ENCODE results near the gene TNFAIP8L3. TPM values are rescaled to one million over a fixed set of nuclear protein-coding genes. Genes with fewer than 3 reads are reported as not detected.

The TNFAIP8L3 gene
- total and polyA plus RNA-seq, 9 of the 15 experiments (the other 6 are each of a cell fraction or from before 2014, with no cell fraction given) = 0.13 TPM; not detected in 8

- DNase-seq (ENCODE audit: extremely low read depth in 1 of 4, low spot score in 3 of 4) = no peak
- peaks cover 0 to 4% of the 10 kb centered on the region in 2 experiments; a peak in 1 of 5 replicates for H3K27me3 ChIP-seq (ENCODE audit: control insufficient read depth in 2 of 2, insufficient read depth in 2 of 2, low read length in 2 of 2)
- FAIRE-seq = no peak
- in situ Hi-C loops (cut with MboI) = no loop called here
- H2AFZ ChIP-seq (ENCODE audit: low read depth, low read length) = no peak overlapping the region
- H3K9me1 ChIP-seq (ENCODE audit: control insufficient read depth, insufficient read depth, low read length) = no peaks in the 10 kb centered on the region
- no peak overlapping the region for H3K4me3 ChIP-seq
- peaks cover 2 to 5% of the 10 kb centered on the region in 2 experiments; a peak in 2 of 5 replicates for H3K4me1 ChIP-seq (replicated peaks in 1 of 2; ENCODE audit: control insufficient read depth in 2 of 2, insufficient read depth in 2 of 2, low read length in 2 of 2)
- ChIA-PET CTCF (ENCODE audit: low intra/inter-chr PET ratio) (no interaction called here), POLR2A (interaction anchor here (0.6 kb wide), 1 partner anchor 339 kb away, joined by 4 read pairs; no protein-coding TSS in a partner anchor)
- no peaks in the 10 kb centered on the region for H3K79me2 ChIP-seq (ENCODE audit: control insufficient read depth, insufficient read depth, low read length)
- no peaks in the 10 kb centered on the region for H3K36me3 ChIP-seq (ENCODE audit: control insufficient read depth, insufficient read depth, low read length)
- no peaks in the 10 kb centered on the region for H4K20me1 ChIP-seq (replicated peaks; ENCODE audit: control insufficient read depth, insufficient read depth, low read length)
- no peak for ATAC-seq
- no peak overlapping the region for H3K4me2 ChIP-seq (ENCODE audit: insufficient read depth, low read length)
- no peaks in the 10 kb centered on the region for H3K9me3 ChIP-seq (replicated peaks; ENCODE audit: control insufficient read depth, insufficient read depth, low read depth, low read length)
- no TSS peak for BruUV-seq (replicated peaks)
- intact Hi-C loops (cut with micrococcal nuclease) = no loop called here
- no peak overlapping the region for H3K9ac ChIP-seq (ENCODE audit: insufficient read depth in 1 of 2, low read depth in 2 of 2, low read length in 2 of 2)
- TF ChIP-seq SOX6 (IDR thresholded peaks at IDR 0.05) (no peak), MLLT1 (IDR thresholded peaks at IDR 0.05) (no peak), PHB (CRISPR knock-in tag; IDR thresholded peaks at IDR 0.05) (no peak), HCFC1 (IDR thresholded peaks at IDR 0.05; ENCODE audit: low read depth, low read length) (no peak), CAMTA2 (CRISPR knock-in tag; conservative IDR thresholded peaks at IDR 0.05) (no peak)
- H3K27ac ChIP-seq (ENCODE audit: extremely low read depth, low read depth, low read length) = no peak overlapping the region
- 7% methylated on average over 2 of the region's 2 CpGs for WGBS (ENCODE audit: insufficient coverage, low coverage, missing lambda C conversion rate)
Observed at GRCh38 chr15:51088585-51088984, 6.1 kb downstream of the TNFAIP8L3 start.

DNA sequence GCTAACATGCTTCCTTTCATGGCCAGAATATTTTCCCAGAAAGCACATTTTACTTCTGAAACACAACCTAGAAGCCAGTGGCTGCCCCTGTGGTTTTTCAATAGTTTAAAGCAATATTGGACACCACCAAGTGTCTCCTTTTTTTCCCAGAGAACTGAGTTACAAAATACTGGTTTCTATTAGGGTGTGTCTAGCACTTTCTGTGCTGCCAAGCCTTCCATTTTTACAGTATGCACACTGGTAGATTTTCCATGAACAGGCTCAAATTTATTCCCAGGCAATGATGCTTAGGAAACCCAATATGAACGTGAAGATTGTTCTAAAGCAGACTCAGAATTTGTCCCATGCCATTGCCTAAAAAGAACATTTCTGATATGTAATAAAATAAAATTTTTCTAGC lies 7.2 kb downstream of the TNFAIP8L3 start:
- Histone ChIP-seq H3K9ac (ENCODE audit: insufficient read depth in 1 of 2, low read depth in 2 of 2, low read length in 2 of 2) (no peak overlapping the region), H3K9me1 (ENCODE audit: control insufficient read depth, insufficient read depth, low read length) (no peaks in the 10 kb centered on the region), H3K27me3 (ENCODE audit: control insufficient read depth in 2 of 2, insufficient read depth in 2 of 2, low read length in 2 of 2) (no peaks in the 10 kb centered on the region), H3K36me3 (ENCODE audit: control insufficient read depth, insufficient read depth, low read length) (no peaks in the 10 kb centered on the region), H3K4me2 (ENCODE audit: insufficient read depth, low read length) (no peak overlapping the region), H3K4me1 (replicated peaks in 1 of 2; ENCODE audit: control insufficient read depth in 2 of 2, insufficient read depth in 2 of 2, low read length in 2 of 2) (peaks cover 0 to 5% of the 10 kb centered on the region in 2 experiments; a peak in 1 of 5 replicates), H2AFZ (ENCODE audit: low read depth, low read length) (no peak overlapping the region), H3K9me3 (replicated peaks; ENCODE audit: control insufficient read depth, insufficient read depth, low read depth, low read length) (no peaks in the 10 kb centered on the region), H4K20me1 (replicated peaks; ENCODE audit: control insufficient read depth, insufficient read depth, low read length) (no peaks in the 10 kb centered on the region), H3K27ac (ENCODE audit: extremely low read depth, low read depth, low read length) (no peak overlapping the region), H3K4me3 (no peak overlapping the region), H3K79me2 (ENCODE audit: control insufficient read depth, insufficient read depth, low read length) (no peaks in the 10 kb centered on the region)
- no peak for DNase-seq (ENCODE audit: extremely low read depth in 1 of 4, low spot score in 3 of 4)
- WGBS (ENCODE audit: insufficient coverage, low coverage, missing lambda C conversion rate) = 0% methylated on average over 1 of the region's 1 CpG
- POLR2A ChIA-PET = no interaction called here
- FAIRE-seq = no peak
- intact Hi-C loops (cut with micrococcal nuclease) (no loop called here), in situ Hi-C loops (cut with MboI) (no loop called here)
- no peak for ATAC-seq
- no TSS peak for BruUV-seq (replicated peaks)
- CTCF ChIA-PET (ENCODE audit: low intra/inter-chr PET ratio) = no interaction called here
- TF ChIP-seq FIP1L1 (IDR thresholded peaks at IDR 0.05; ENCODE audit: low read depth, low read length, poor library complexity, severe bottlenecking) = no peak
- no peak for TF ChIP-seq ILF3 (IDR thresholded peaks at IDR 0.05; ENCODE audit: borderline replicate concordance)
- TF ChIP-seq HDAC8 (tag; IDR thresholded peaks at IDR 0.05) = no peak
- no peak for TF ChIP-seq TCFL5 (CRISPR knock-in tag; conservative IDR thresholded peaks at IDR 0.05)
- TF ChIP-seq GATAD2A (IDR thresholded peaks at IDR 0.05) = no peak
- no peak for TF ChIP-seq ZNF518B (CRISPR knock-in tag; IDR thresholded peaks at IDR 0.05)
- TF ChIP-seq XRCC4 (IDR thresholded peaks at IDR 0.05; ENCODE audit: extremely low read depth, insufficient read depth, insufficient read length) = no peak
- no peak for TF ChIP-seq ZNF124 (CRISPR knock-in tag; IDR thresholded peaks at IDR 0.05)
- TF ChIP-seq CHCHD3 (CRISPR knock-in tag; IDR thresholded peaks at IDR 0.05) = no peak

Measured in K562 (cell line).